BLaER1 (cell line): Measurements from ENCODE around the gene ULK4.
"Not testable (repeated sequence)": the region's sequence is repeated elsewhere in the genome, so short reads cannot be mapped to it uniquely, and the experiment has no call there.

Experiments
- H3K27ac ChIP-seq: shearing (Covaris generic); formaldehyde crosslinking; 2 replicates; pipeline ENCODE4 v1.8.1; 2022
- H3K27me3 ChIP-seq: shearing (Covaris generic); formaldehyde crosslinking; 2 replicates; pipeline ENCODE4 v1.8.1; 2022
- H3K36me3 ChIP-seq: shearing (Covaris generic); formaldehyde crosslinking; 2 replicates; pipeline ENCODE4 v1.8.1; 2022
- H3K4me1 ChIP-seq: shearing (Covaris generic); formaldehyde crosslinking; 2 replicates; pipeline ENCODE4 v1.8.1; 2022
- H3K4me2 ChIP-seq: shearing (Covaris generic); formaldehyde crosslinking; 2 replicates; pipeline ENCODE4 v1.8.1; 2022
- H3K4me3 ChIP-seq: shearing (Covaris generic); formaldehyde crosslinking; 2 replicates; pipeline ENCODE4 v1.8.1; 2022
- H3K9ac ChIP-seq: shearing (Covaris generic); formaldehyde crosslinking; 2 replicates; pipeline ENCODE4 v1.8.1; 2022
- H3K9me3 ChIP-seq: shearing (Covaris generic); formaldehyde crosslinking; 2 replicates; pipeline ENCODE4 v1.8.1; 2022
- H4K20me1 ChIP-seq: shearing (Covaris generic); formaldehyde crosslinking; 2 replicates; pipeline ENCODE4 v1.8.1; 2022
- Cebpa-rat ChIP-seq: shearing (Covaris generic); IDR thresholded peaks from 2 replicates; pipeline ENCODE4 v1.8.1; 2022

The ULK4 gene

DNA sequence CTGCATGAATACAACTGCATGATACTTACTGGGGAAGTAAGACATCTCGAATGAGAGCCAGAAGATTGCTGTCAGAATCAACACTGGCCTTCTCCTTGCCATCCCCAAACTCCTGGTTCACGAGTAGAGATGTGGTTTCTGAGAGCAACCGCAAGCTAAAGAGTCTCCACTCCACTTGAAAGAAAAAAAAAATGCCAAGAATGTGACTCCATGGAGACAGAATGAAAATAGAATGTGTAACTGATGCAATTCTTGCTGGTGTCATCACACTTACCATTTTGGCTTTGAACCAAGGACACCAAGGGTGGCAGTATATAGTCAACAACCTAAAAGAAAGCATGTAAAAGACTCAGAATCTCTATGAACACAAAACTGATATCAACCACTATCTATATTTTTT lies 280.4 kb downstream of the ULK4 start:
- Histone ChIP-seq H3K4me3 (no peak overlapping the region), H3K9ac (no peak overlapping the region), H3K36me3 (no peaks in the 10 kb centered on the region), H3K27ac (no peak overlapping the region), H3K4me2 (peak overlapping the region; percentile 41), H4K20me1 (no peaks in the 10 kb centered on the region), H3K4me1 (peaks cover 18% of the 10 kb centered on the region), H3K9me3 (no peaks in the 10 kb centered on the region), H3K27me3 (no peaks in the 10 kb centered on the region)
- TF ChIP-seq Cebpa-rat: no peak

DNA sequence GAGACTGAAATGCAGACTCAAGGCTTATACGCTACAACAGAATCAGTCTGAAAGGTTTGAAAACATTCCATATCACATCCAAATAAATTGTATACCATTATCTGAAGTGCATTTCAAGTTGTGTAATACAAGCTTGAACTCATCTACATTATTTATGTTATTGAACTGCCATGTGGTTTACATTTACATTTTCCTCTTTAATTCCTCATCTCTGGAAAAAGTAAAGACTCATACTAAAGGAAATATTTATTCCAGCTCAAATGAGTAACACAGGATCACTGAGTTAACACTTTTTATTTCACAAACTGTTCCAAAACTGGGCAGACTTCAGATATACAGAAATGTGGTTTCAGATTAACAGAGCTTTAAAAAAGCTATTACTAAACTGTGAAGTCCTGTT lies 282.5 kb downstream of the ULK4 start:
- H3K9ac ChIP-seq: no peak overlapping the region
- H3K27ac ChIP-seq: no peak overlapping the region
- H3K27me3 ChIP-seq: no peaks in the 10 kb centered on the region
- no peaks in the 10 kb centered on the region for H3K9me3 ChIP-seq
- peaks cover 18% of the 10 kb centered on the region for H3K4me1 ChIP-seq
- H4K20me1 ChIP-seq: no peaks in the 10 kb centered on the region
- H3K4me3 ChIP-seq: no peak overlapping the region
- no peak overlapping the region for H3K4me2 ChIP-seq
- no peaks in the 10 kb centered on the region for H3K36me3 ChIP-seq
- TF ChIP-seq Cebpa-rat: no peak

DNA sequence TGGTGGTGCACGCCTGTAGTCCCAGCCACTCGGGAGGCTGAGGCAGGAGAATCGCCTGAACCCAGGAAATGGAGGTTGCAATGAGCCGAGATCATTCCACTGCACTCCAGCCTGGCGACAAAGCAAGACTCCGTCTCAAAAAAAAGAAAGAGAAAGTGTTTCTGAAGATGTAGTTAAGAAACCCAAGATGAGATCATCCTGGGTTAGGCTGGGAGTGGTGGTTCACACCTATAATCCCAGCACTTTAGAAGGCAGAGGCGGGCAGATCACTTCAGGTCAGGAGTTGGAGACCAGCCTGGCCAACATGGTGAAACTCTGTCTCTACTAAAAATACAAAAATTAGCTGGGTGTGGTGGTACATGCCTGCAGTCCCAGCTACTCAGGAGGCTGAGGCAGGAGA lies 286.8 kb downstream of the ULK4 start:
- not testable (repeated sequence) for H3K9me3 ChIP-seq, H3K9ac ChIP-seq, H3K27me3 ChIP-seq, H4K20me1 ChIP-seq, H3K4me2 ChIP-seq, H3K36me3 ChIP-seq, H3K4me3 ChIP-seq, H3K27ac ChIP-seq, H3K4me1 ChIP-seq

DNA sequence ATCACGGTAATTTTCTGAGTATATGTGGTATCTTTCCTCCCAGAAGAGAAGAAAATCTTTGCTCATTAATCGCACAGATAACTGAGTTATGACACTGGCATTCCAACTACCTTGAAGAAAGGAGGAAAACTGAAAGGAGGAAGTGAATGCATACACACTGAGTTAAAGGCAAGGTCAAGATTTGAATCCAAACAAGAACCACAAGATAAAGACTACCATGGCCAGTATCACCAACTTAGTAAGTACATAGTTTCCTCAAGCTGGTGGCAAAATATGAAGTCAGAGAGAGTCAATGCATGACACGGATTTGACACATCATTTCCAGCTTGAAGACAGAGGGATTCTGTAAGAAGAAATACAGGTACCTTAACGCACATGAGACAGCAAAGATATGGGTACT lies 287.5 kb downstream of the ULK4 start:
- H3K27ac ChIP-seq: no peak overlapping the region
- H3K9ac ChIP-seq: no peak overlapping the region
- no peaks in the 10 kb centered on the region for H3K27me3 ChIP-seq
- TF ChIP-seq Cebpa-rat: no peak
- H4K20me1 ChIP-seq: no peaks in the 10 kb centered on the region
- H3K4me1 ChIP-seq: no peaks in the 10 kb centered on the region
- H3K36me3 ChIP-seq: no peaks in the 10 kb centered on the region
- no peak overlapping the region for H3K4me3 ChIP-seq
- no peak overlapping the region for H3K4me2 ChIP-seq
- H3K9me3 ChIP-seq: no peaks in the 10 kb centered on the region; the same call in 1 of the 2 replicates

DNA sequence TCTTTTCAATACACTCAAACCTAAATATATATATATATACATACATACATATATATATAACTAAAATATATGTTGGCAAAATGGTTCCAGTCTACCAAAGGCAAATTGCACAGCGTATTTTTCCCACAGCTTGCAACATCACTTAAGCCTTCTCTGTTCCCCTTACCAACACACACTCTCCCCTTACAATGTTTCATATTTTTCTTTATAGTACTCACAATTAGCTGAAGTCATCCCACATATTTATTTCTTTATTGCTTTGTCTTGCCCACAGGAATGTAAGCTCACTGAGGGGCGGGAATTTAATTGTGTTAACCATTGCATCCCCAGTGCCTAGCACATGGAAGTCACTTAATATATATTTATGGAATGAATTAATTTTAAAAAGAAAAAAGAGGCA lies 288.3 kb downstream of the ULK4 start:
- Histone ChIP-seq H3K9me3 (no peaks in the 10 kb centered on the region; the same call in 1 of the 2 replicates), H3K36me3 (no peaks in the 10 kb centered on the region), H4K20me1 (no peaks in the 10 kb centered on the region), H3K27me3 (no peaks in the 10 kb centered on the region), H3K4me3 (no peak overlapping the region), H3K4me1 (no peaks in the 10 kb centered on the region), H3K27ac (no peak overlapping the region), H3K4me2 (no peak overlapping the region), H3K9ac (no peak overlapping the region)
- TF ChIP-seq Cebpa-rat: no peak

DNA sequence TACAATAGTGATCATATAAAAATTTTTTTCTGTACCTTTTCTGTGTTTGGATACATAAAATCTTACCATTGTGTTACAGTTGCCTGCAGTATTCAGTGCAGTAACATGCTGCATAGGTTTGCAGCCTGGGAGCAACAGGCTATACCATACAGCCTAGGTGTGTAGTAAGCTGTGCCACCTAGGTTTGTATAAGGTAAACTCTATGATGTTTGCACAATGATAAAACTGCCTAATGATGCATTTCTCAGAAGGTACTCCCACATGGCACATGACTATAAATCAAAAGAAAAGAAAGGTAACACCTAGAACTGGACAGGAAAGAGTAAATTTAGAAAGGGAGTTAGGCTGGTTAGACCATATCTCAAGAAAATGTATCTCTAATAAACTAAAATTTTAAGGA lies 293.5 kb downstream of the ULK4 start:
- H3K4me2 ChIP-seq: no peak overlapping the region
- H3K4me3 ChIP-seq: no peak overlapping the region
- TF ChIP-seq Cebpa-rat: no peak

DNA sequence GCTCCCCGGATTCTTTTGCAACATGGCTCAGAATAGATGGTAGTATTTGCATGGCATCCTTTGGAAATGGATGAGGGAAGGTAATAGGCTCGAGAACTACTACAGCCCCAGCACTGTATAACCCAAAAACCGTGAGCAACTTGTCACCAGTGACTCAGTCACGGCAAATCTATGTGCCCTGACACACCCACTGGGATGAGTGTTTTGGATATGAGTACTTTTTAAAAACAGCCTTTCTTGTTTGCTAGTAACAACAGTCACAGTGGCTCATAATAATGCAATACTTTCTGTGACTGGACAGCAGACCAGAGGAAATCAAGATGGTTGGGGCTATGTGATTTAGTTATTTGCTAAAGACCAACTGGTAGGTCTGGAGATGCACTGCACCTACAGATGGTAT lies 299.6 kb downstream of the ULK4 start:
- H3K27ac ChIP-seq: no peak overlapping the region
- no peak overlapping the region for H3K4me2 ChIP-seq
- no peak overlapping the region for H3K9ac ChIP-seq
- no peaks in the 10 kb centered on the region for H3K4me1 ChIP-seq
- no peaks in the 10 kb centered on the region for H3K27me3 ChIP-seq
- no peak for TF ChIP-seq Cebpa-rat
- H3K9me3 ChIP-seq: peaks cover 20% of the 10 kb centered on the region
- peaks cover 6% of the 10 kb centered on the region for H3K36me3 ChIP-seq
- no peaks in the 10 kb centered on the region for H4K20me1 ChIP-seq
- H3K4me3 ChIP-seq: no peak overlapping the region

More for the DNA sequence above, 293.5 kb downstream of the ULK4 start:
- H4K20me1 ChIP-seq: no peaks in the 10 kb centered on the region
- H3K4me1 ChIP-seq: no peaks in the 10 kb centered on the region
- peaks cover 18% of the 10 kb centered on the region for H3K9me3 ChIP-seq
- no peak overlapping the region for H3K9ac ChIP-seq
- H3K27ac ChIP-seq: no peak overlapping the region
- no peaks in the 10 kb centered on the region for H3K27me3 ChIP-seq
- H3K36me3 ChIP-seq: peaks cover 6% of the 10 kb centered on the region

DNA sequence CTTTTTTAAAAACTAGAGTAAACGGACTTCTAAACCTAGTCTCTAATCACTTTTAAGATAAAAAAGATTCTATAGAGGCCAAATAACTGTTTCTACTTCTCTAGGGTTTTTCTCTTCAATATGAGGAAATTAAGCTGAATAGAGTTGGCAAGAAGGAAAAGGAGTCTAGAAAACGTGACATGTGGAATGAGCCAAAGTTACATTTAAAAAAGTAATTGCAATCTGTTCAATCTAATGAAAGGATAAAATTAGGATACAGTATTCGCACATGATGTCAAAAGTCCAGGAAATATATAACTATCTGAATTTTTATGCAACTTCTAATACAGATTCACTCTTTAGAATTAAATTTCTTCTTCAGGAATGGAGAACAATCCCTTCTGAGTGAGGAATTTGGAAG lies 300.1 kb downstream of the ULK4 start:
- H3K9me3 ChIP-seq: peaks cover 20% of the 10 kb centered on the region
- no peaks in the 10 kb centered on the region for H3K4me1 ChIP-seq
- H3K27ac ChIP-seq: no peak overlapping the region
- H3K4me3 ChIP-seq: no peak overlapping the region
- TF ChIP-seq Cebpa-rat: no peak
- peaks cover 6% of the 10 kb centered on the region for H3K36me3 ChIP-seq
- H3K27me3 ChIP-seq: no peaks in the 10 kb centered on the region
- H3K4me2 ChIP-seq: no peak overlapping the region
- no peak overlapping the region for H3K9ac ChIP-seq
- H4K20me1 ChIP-seq: no peaks in the 10 kb centered on the region

DNA sequence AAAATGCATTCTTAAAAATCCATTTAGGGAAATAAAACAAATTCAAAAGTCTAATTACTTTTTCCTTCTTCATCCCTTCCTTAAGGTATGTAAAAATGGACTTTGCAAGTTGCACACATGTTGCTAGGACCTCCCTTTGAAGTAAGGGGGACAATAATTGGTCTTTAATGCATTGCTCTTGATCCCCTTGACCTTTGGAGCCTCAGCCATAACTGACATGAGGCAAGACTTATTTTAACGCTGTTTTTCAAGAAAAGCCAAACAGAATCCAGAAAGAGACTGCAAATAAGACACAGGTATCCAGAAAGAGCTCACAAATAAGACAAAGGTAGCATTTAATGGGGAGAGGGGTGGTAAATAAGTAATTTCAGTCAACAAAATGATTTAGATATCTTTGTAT lies 301.4 kb downstream of the ULK4 start:
- H3K9me3 ChIP-seq: peaks cover 12% of the 10 kb centered on the region
- no peak overlapping the region for H3K4me3 ChIP-seq
- no peak overlapping the region for H3K4me2 ChIP-seq
- H4K20me1 ChIP-seq: no peaks in the 10 kb centered on the region
- H3K27me3 ChIP-seq: no peaks in the 10 kb centered on the region
- no peak for TF ChIP-seq Cebpa-rat
- H3K36me3 ChIP-seq: no peaks in the 10 kb centered on the region
- H3K4me1 ChIP-seq: no peaks in the 10 kb centered on the region
- H3K27ac ChIP-seq: no peak overlapping the region
- no peak overlapping the region for H3K9ac ChIP-seq

DNA sequence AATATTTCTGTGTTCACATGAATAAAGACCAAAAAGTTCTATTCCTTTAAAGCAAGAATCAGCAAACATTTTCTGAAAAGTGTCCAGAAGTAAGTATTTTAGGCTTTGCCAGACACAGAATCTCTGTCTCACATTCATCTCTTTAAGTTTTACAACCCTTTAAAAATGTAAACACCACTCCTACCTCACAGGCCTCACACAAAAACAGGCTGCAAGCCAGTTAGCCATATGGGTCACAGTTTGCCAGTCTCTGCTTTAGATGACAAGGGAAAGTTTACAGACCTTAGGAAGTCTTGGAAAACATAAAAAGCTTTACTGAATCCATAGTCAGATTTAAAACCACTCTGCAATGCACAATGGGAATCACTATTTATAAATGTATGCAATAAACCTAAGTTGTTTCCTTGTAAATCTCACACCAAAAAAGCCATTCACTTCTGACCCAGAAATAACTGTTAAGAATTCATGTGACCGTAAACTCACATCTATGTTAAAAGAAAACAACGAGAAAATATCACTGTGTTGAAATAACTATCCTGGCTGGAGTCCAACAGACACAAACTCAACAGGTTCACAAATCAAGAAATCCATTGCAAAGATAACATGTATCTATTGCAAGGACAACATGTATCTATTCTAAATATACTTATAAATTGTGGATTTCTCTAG lies 308.2 kb downstream of the ULK4 start:
- no peaks in the 10 kb centered on the region for H3K27me3 ChIP-seq
- no peak overlapping the region for H3K9ac ChIP-seq
- H3K27ac ChIP-seq: no peak overlapping the region
- no peaks in the 10 kb centered on the region for H4K20me1 ChIP-seq
- TF ChIP-seq Cebpa-rat: no peak
- peaks cover 20% of the 10 kb centered on the region for H3K9me3 ChIP-seq
- peaks cover 9% of the 10 kb centered on the region; the same call in 1 of the 2 replicates for H3K36me3 ChIP-seq
- H3K4me2 ChIP-seq: no peak overlapping the region
- no peak overlapping the region for H3K4me3 ChIP-seq
- no peaks in the 10 kb centered on the region for H3K4me1 ChIP-seq

DNA sequence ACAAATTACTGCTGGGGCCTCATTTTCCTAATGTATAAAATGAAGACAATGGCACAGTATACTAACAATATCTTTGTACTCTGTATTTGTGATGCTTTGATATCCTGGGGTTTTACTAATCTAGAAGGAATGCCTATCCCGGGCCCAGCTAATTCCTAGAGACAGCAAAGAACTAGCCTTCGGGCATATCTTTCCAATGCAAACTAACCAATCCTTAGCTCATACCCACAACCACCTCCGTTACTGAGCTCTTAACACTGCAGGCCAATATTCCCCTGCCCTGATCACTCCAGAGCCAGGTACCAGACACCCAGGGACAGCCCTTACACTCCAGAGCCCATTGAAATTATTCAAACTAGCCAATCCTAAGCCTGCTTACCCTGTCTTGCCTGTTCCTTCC lies 309.0 kb downstream of the ULK4 start:
- H4K20me1 ChIP-seq: no peaks in the 10 kb centered on the region
- H3K36me3 ChIP-seq: peaks cover 16% of the 10 kb centered on the region; the same call in 1 of the 2 replicates
- H3K27ac ChIP-seq: no peak overlapping the region
- no peaks in the 10 kb centered on the region for H3K27me3 ChIP-seq
- no peak for TF ChIP-seq Cebpa-rat
- H3K9me3 ChIP-seq: peaks cover 27% of the 10 kb centered on the region
- H3K4me1 ChIP-seq: no peaks in the 10 kb centered on the region
- H3K4me3 ChIP-seq: no peak overlapping the region
- no peak overlapping the region for H3K9ac ChIP-seq
- H3K4me2 ChIP-seq: no peak overlapping the region
